DMS153 treated with DMSO at 0.1 percent for 48 hours (cell line): ENCODE results near the gene KLHL25.

Source experiments
- DNase-seq: peaks from one replicate; lab custom pipeline; 2025; ENCODE audit not compliant: unreplicated experiment; lab: John Stamatoyannopoulos, UW

The KLHL25 gene

GRCh38 chr15:85762039-85762755, 32.5 kb downstream of the KLHL25 start:
- no peak for DNase-seq

DNA sequence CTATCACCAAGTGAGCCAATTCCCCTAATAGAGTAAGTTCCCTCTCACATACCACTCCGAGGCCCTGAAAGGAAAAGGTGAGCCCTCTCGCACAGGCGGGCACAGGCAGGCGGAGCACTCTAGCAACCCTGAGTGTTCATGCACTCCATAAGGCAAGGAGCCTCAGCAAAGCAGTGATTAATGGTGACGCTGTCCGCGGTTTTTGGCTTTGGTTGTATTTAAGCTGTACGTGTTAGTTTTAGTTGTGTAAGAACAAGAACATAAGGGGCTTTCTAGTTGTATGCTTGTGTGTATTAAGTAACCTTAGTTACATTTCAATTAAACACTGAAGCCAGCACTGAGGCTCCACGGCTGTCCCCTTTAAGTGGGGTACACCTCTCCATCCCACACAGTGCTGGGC, 33.1 kb downstream of the KLHL25 start:
- DNase-seq, result no peak

DNA sequence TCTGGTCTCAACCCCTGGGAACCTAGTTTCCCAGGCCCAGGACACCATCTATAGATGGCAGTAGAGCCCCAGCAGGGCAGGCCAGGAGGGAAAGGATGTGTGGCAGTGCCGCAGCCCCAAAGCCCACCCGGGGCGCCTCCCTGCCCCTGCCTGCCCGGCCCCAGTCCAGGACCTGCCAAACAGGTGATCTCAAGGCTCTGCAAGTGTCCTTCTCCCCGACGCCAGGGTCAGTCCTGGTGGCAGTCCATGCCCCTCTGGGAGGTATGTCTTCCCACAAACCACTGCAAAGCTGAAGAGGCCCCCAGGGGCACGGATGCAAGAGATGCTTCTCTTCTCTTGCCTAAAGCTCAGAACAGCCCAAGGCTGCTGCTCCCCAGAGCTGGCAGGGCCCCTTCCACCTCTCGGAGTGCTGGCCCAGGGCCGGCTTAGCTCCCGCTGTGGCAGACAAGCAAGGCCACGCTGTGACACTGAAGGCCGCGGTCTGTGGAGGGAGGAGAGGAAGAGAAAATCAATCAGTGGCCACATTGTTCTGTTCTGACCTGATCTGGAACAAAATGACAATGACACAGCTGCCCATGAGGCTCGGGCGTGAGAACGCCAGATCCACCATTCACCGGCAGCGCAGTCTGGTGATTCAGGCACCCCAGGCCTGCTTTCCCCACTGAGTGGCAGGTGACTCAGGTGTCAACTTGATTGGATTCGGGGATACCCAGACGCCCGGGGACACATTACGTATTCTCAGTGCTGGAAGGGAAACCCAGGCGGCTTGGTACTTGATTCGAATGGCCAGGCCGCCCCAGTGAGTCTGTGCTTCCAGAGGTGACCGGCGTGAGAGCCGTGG, 34.0 kb downstream of the KLHL25 start:
- no peak for DNase-seq

GRCh38 chr15:85760049-85760448, 34.7 kb downstream of the KLHL25 start:
- DNase-seq, result no peak

DNA sequence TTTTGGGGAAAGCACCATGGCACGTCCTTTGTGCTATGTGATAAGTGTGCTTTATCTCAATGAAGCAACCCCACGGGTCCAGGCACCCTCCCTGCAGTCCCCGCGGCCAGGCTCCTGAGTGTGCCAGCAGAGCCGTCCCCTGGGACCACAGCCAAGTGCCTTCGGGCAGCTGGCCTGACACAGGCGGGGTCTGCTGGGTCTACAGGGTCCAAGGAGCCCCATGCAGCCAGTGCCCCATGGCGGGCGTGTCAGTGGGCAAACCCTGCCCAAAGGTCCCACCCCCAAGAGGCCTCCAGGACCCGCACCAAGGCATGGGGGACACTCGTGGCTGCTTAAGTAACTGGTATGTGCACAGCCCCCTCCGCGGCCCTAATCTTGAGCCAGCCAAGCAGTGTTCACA, 35.3 kb downstream of the KLHL25 start:
- no peak for DNase-seq

GRCh38 chr15:85758655-85758978, 36.1 kb downstream of the KLHL25 start:
- no peak for DNase-seq

- no peak for DNase-seq
These were observed 36.6 kb downstream of the KLHL25 start for GRCh38 chr15:85757939-85758654.

DNA sequence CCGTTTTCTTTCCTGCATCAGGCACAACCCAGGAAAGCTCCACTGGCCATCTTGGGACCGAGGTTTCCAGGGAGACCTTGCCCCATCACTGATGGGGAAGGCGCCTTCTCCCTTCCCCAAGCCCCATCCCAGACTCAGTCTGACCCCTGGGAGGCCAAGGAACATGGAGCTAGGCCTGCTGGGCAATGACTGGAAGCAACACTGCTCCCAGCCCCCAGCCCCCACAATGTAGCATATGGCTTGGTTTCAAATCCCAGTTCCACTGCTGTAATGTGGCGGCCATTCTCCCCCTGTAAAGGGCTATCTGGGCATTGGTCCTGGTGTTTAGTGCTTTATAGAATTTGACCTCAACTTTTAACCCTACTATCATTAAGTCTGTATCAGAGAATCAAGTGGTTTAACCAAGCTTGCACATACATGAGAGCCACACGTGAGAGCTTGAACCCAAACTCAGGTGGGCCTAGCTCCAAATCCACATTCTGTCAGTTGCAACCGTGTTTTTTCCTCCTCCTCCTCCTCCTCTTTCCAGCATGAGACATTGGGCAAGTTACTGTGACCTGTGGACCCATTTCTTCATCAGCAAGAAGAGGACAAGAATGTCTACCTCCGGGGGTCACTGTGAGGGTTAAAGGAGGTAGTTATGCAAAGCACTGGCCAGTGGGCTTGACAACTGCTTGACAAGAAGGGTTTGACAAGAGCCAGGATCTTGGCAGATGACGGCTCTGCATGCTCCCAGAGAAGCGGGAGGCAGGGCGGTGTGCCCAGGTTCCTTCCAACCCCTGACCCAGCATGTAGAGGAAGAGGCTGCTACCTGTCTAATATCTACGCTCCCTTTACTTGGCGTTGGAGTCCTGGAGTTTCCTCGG, 37.4 kb downstream of the KLHL25 start:
- no peak for DNase-seq

DNA sequence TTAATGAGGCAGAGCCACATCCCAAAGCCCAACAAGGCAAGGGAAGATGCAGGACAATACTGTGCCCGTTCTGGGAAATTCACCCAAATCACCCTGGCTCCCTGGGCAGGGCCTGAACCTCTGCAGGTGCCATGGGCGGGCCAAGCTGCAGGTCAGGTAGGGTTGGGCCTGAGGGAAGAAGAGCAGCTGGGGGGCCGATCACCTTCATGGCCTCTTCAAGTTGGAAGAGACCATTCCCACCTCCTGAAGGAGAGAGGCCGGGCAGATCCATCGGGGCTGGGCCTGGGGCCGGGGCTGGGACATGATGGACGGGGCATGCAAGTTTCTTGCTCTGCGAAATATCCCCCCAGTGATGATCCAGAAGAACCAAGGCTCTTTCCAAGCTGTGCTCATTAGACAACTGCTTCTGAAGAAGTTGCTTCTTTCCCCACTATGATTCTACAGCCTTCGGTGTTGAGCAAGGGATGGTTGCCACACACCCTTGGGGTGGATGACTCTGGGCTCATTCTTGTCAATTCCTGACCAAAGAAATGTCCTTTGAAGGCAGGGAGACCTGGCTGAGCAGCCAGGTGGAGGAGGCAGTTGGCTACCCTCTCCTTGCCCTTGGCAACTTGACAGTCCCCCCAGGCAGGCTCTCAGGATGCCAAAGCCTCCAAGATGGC, 38.2 kb downstream of the KLHL25 start:
- DNase-seq, result no peak

GRCh38 chr15:85755942-85756341, 38.8 kb downstream of the KLHL25 start:
- DNase-seq, result no peak

DNA sequence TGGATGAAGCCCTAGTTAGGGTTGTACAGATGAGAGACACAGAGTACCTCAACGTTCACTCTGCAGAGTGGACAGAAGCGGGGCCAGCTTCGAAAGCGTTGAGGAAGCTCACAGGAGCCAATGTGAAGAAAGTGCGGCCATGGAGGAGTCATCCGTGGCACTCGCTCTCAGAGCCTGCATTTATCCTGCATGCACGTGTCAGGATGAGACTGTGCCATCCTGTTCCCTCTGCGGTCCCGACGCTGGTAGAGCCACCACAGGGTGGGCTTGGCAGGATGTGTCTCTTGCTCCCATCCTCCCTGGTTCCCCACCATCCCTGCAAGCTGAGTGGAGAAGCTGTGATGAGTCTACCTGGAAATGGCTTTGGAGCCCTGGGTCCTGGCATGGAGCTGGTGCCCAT, 39.3 kb downstream of the KLHL25 start:
- no peak for DNase-seq

DNA sequence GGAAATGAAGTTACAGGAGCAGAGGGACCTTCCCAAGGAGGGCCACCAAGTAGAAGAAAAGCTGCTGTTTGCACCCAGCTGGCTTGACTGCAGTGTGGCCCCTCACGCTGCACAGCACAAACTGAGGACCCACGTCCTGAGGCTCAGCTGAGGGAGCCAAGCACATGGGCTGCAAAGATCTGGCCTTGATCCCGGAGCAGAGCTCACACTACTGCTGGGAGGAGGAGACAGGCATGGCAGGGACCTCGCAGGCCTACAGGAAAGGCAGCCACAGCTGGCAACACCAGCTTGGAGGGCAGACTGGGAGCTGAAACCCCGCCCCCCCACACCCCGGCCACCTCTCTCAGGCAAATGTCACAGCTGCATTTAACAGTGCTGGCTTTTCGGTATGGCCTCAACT, 39.7 kb downstream of the KLHL25 start:
- DNase-seq, result no peak

GRCh38 chr15:85753791-85754452, 40.8 kb downstream of the KLHL25 start:
- DNase-seq, result no peak

DNA sequence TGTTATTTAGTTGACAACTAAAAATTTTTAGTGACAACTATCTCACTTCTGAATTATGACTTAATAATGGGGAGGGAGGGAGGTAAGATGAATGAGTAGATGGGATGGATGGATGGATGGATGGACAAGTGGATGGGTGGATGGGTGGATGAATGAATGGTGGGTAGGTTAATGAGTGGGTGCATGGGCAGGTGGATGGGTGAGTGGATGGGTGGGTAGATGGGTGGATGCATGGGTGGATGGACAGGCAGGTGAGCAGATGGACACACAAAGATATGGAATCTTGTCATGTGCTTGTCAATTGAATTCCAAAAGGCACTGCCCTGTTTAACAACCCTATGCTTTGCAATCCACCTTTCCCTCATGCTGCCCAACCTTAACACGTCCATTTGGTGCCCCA, 41.5 kb downstream of the KLHL25 start:
- DNase-seq, result no peak

DNA sequence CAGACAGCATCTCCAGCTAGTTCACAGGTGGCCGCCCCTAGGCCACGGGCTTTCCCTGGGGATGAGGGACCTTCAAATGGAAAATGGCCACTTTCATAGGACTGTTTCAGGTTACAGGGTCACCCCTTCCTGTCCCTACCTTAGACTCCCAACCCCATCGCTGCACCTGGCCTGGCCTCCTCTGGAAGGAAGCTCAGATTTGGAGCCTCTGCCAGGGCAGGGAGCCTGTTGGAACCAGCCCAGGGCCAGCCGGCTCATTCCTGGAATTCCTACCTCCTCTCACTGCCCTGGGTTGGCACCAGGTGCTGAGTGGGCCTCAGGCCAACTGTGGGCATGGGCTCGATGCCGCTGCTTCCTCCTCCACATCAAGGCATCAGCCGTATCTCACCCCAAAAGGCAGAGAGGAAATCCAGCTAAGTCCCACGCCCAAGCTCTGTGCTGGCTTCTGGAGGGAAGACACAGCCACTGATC, 42.2 kb downstream of the KLHL25 start:
- DNase-seq, result no peak

- no peak for DNase-seq
These were observed 42.6 kb downstream of the KLHL25 start for GRCh38 chr15:85752124-85752475.

DNA sequence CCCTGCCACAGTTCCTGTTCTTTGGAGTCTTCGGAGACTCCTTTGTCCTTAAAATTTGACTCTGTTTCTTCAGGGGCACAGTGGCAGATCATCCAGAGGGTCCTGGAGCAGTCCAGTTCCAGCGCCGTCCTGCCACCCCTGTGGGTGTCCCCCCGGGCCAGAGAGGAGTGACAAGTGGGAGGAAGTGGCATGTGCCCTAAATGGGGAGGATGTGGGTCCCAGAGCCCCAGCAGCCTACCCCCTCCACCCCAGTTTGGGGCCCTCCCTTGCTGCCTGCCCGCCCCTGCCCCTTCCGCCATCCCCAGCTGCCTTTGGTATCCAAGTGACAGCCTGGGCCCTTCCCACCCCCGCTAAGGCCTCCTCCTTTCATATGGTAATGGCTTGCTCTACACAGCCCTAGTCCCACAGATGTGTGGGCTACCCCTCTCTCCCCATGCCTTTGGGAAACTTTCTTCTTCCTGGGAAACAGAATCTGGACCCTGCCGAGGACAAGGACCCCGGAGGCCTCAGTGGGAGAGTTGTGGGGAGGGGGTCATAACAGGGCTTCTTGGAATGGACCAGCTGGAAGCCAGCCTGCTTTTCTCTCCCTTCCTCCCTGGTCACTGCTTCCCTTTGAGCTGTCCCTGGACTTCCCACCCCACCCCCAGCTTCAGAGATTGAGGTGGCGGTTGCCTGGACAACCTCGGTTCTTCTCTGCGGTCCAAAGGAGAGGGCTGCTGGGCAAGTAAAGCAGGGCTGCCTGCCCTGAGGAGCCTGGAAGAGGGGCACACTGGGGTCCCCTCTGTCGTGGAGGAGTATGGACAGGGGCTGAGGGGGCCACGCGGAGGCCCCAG, 43.2 kb downstream of the KLHL25 start:
- no peak for DNase-seq

DNA sequence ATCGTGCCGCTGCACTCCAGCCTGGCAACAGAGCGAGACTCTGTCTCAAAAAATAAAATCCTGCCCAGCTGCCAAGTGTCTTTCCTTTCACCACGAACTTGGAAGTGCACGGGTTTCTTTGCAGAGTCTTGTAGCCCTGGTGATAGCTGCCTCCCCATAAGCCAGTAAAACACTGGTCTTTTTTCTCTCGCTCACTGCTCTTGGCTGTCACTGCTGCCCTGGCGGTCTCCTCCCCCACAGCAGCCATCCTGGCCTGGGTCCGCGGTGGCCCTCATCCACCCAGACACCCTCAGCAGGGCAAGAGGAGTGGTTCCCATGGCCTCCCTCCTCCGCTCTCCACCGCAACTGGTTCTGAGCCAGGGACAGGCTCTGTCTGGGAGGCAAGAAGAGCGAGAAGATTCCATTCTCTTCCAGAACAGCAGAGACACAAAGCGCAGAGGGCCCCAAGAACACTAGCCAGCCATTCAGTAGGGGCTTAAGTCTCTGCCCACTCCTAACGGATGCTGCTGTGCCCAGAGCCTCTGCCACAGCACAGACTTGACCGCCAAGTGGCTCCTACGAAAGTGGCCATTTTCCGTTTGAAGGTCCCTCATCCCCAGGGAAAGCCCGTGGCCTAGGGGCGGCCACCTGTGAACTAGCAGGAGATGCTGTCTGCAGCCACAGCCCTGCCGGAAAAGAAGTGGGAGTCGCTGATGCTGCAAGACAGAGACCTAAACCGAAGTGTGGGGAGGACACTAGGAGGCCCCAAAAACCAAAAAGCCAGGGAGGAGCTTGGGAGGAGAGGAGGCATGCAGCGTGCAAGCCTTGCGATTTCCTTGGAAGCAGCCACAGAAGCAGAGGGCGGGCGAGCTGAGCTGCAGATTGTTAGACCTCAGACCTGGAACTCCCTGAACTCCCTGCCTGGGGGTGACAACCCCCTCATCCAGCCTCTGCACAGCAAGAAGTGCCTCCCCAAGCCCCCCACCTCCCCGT, 44.1 kb downstream of the KLHL25 start:
- no peak for DNase-seq
